H9 (cell line): ENCODE data around the gene DNAJC10. TPM values are rescaled to one million over a fixed set of nuclear protein-coding genes. Genes with fewer than 3 reads are reported as not detected.
A peak's percentile ranks its signal among the peaks of the same experiment; 100 is the strongest.
"Not testable (repeated sequence)": the region's sequence is repeated elsewhere in the genome, so short reads cannot be mapped to it uniquely, and the experiment has no call there.

ENCODE experiments used
- DNase-seq: peaks from one replicate; pipeline ENCODE4 v3.0.0-alpha.2; 2017
- H2AFZ ChIP-seq: one replicate; pipeline ENCODE4 v1.6.1; 2013; ENCODE audit warnings: mild to moderate bottlenecking, low read length, control low read depth, moderate library complexity
- H2AK5ac ChIP-seq: 2 replicates; pipeline ENCODE4 v1.6.1; 2013; ENCODE audit warnings: low read length, control low read depth, mixed read lengths; ENCODE audit not compliant: insufficient read length
- H2BK120ac ChIP-seq: one replicate; pipeline ENCODE4 v1.6.1; 2013; ENCODE audit warnings: low read depth, mild to moderate bottlenecking, low read length, control low read depth, inconsistent platforms; ENCODE audit not compliant: poor library complexity, severe bottlenecking
- H2BK12ac ChIP-seq: 2 replicates; pipeline ENCODE4 v1.6.1; 2013; ENCODE audit warnings: low read length, control low read depth, mixed read lengths, low read depth; ENCODE audit not compliant: insufficient read length
- H2BK15ac ChIP-seq: 2 replicates; pipeline ENCODE4 v1.6.1; 2013; ENCODE audit warnings: low read depth, low read length, control low read depth
- H2BK20ac ChIP-seq: one replicate; pipeline ENCODE4 v1.6.1; 2013; ENCODE audit warnings: low read depth, mild to moderate bottlenecking, low read length, control low read depth, inconsistent platforms; ENCODE audit not compliant: poor library complexity, severe bottlenecking
- H2BK5ac ChIP-seq: 2 replicates; pipeline ENCODE4 v1.6.1; 2013; ENCODE audit warnings: low read length, control low read depth, mixed read lengths; ENCODE audit not compliant: insufficient read length
- H3K14ac ChIP-seq: 2 replicates; pipeline ENCODE4 v1.6.1; 2013; ENCODE audit warnings: low read length, control low read depth; ENCODE audit not compliant: insufficient read depth
- H3K18ac ChIP-seq: 2 replicates; pipeline ENCODE4 v1.6.1; 2013; ENCODE audit warnings: low read depth, mild to moderate bottlenecking, mixed read lengths, low read length, control low read depth; ENCODE audit not compliant: insufficient read length
- H3K23ac ChIP-seq: 2 replicates; pipeline ENCODE4 v1.6.1; 2013; ENCODE audit warnings: low read length, control low read depth, mixed read lengths, low read depth; ENCODE audit not compliant: insufficient read length
- H3K23me2 ChIP-seq: 2 replicates; pipeline ENCODE4 v1.6.1; 2013; ENCODE audit warnings: low read depth, mild to moderate bottlenecking, mixed read lengths, low read length, control low read depth; ENCODE audit not compliant: insufficient read length, poor library complexity, severe bottlenecking
- H3K27ac ChIP-seq: 2 replicates; pipeline ENCODE4 v1.5.1; 2013; ENCODE audit warnings: low read length, control low read depth, mixed read lengths, low read depth; ENCODE audit not compliant: insufficient read length
- H3K27me3 ChIP-seq: 2 replicates; pipeline ENCODE4 v1.6.1; 2013; ENCODE audit warnings: low read length, control low read depth, inconsistent platforms; ENCODE audit not compliant: insufficient read depth
- H3K4ac ChIP-seq: 2 replicates; pipeline ENCODE4 v1.6.1; 2013; ENCODE audit warnings: low read depth, mild to moderate bottlenecking, control low read depth, inconsistent platforms, low read length, moderate library complexity
- H3K4me1 ChIP-seq: 2 replicates; pipeline ENCODE4 v1.6.1; 2013; ENCODE audit warnings: low read length, control low read depth, inconsistent platforms; ENCODE audit not compliant: insufficient read depth
- H3K4me2 ChIP-seq: 2 replicates; pipeline ENCODE4 v1.6.1; 2013; ENCODE audit warnings: low read length, control low read depth, mixed read lengths; ENCODE audit not compliant: insufficient read length, insufficient read depth
- H3K56ac ChIP-seq: 2 replicates; pipeline ENCODE4 v1.6.1; 2013; ENCODE audit warnings: low read depth, mild to moderate bottlenecking, mixed read lengths, low read length, control low read depth; ENCODE audit not compliant: insufficient read length
- H3K79me1 ChIP-seq: 2 replicates; pipeline ENCODE4 v1.6.1; 2013; ENCODE audit warnings: low read depth, mild to moderate bottlenecking, moderate library complexity, low read length, control low read depth, inconsistent platforms; ENCODE audit not compliant: insufficient read depth, poor library complexity, severe bottlenecking
- H3K79me2 ChIP-seq: 2 replicates; pipeline ENCODE4 v1.6.1; 2013; ENCODE audit warnings: low read length, control low read depth, inconsistent platforms; ENCODE audit not compliant: insufficient read depth
- H3K9ac ChIP-seq: 2 replicates; pipeline ENCODE4 v1.6.1; 2013; ENCODE audit warnings: low read length, control low read depth, mixed read lengths; ENCODE audit not compliant: insufficient read length; ENCODE audit errors: extremely low read depth
- H3K9me3 ChIP-seq: one replicate; pipeline ENCODE4 v1.6.1; 2013; ENCODE audit warnings: low read depth, low read length, inconsistent platforms; ENCODE audit not compliant: control insufficient read depth
- H3T11ph ChIP-seq: one replicate; pipeline ENCODE4 v1.6.1; 2013; ENCODE audit warnings: mild to moderate bottlenecking, low read length, control low read depth, inconsistent platforms
- H4K20me1 ChIP-seq: one replicate; pipeline ENCODE4 v1.6.1; 2013; ENCODE audit not compliant: control insufficient read depth, insufficient read length, insufficient read depth
- H4K5ac ChIP-seq: 2 replicates; pipeline ENCODE4 v1.6.1; 2013; ENCODE audit warnings: low read depth, mild to moderate bottlenecking, mixed read lengths, low read length, control low read depth; ENCODE audit not compliant: insufficient read length
- H4K8ac ChIP-seq: replicated peaks from 2 replicates; pipeline ENCODE4 v1.6.1; 2013; ENCODE audit warnings: low read length, control low read depth, mixed read lengths, low read depth; ENCODE audit not compliant: insufficient read length
- H4K91ac ChIP-seq: 2 replicates; pipeline ENCODE4 v1.6.1; 2013; ENCODE audit warnings: low read depth, mild to moderate bottlenecking, moderate library complexity, mixed read lengths, low read length, control low read depth; ENCODE audit not compliant: insufficient read length
- H3K27ac Mint-ChIP-seq, 3 experiments: 2 replicates in 2 of 3; 3 replicates in 1 of 3; pipeline ENCODE4 v1.8.0; 2020 to 2021; ENCODE audit warnings: mixed read lengths in 3 of 3, mild to moderate bottlenecking in 1 of 3, moderate library complexity in 1 of 3
- H3K27me3 Mint-ChIP-seq: 2 replicates; pipeline ENCODE4 v1.8.0; 2021; ENCODE audit warnings: low read depth, mild to moderate bottlenecking, moderate library complexity, mixed read lengths
- H3K36me3 Mint-ChIP-seq, 3 experiments: 2 replicates in 2 of 3; 3 replicates in 1 of 3; pipeline ENCODE4 v1.8.0; 2020 to 2021; ENCODE audit warnings: low read depth in 3 of 3, mixed read lengths in 3 of 3; ENCODE audit not compliant: insufficient read depth in 1 of 3
- H3K4me1 Mint-ChIP-seq, 2 experiments: 2 replicates each; pipeline ENCODE4 v1.8.0; 2020; ENCODE audit warnings: mixed read lengths in 2 of 2
- H3K4me3 Mint-ChIP-seq, 2 experiments: 2 replicates in 1 of 2; 3 replicates in 1 of 2; pipeline ENCODE4 v1.8.0; 2020 to 2021; ENCODE audit warnings: mild to moderate bottlenecking in 2 of 2, mixed read lengths in 2 of 2, moderate library complexity in 1 of 2
- H3K9me3 Mint-ChIP-seq, 2 experiments: 2 replicates in 1 of 2; 3 replicates in 1 of 2; pipeline ENCODE4 v1.8.0; 2020; ENCODE audit warnings: mild to moderate bottlenecking in 2 of 2, mixed read lengths in 2 of 2, moderate library complexity in 1 of 2
- whole genome bisulfite sequencing: extraction: QIAGEN DNeasy Blood & Tissue Kit; methylation state at CpG from one replicate; pipeline ENCODE4 v1.1.7; 2013; ENCODE audit warnings: missing lambda C conversion rate, low lambda C conversion rate, mixed read lengths; ENCODE audit not compliant: insufficient read length; ENCODE audit errors: extremely low coverage; 5-methylcytosine and 5-hydroxymethylcytosine counted together
- total RNA-seq: library from RNA; stranded (reverse); gene quantifications from 2 replicates; pipeline ENCODE4 v1.2.1, GENCODE V29; 2021

DNAJC10 gene
- total RNA-seq, 1 experiment from 2014 or later: 129 TPM

GRCh38 chr2:182782686-182783085 lies 66.6 kb downstream of the DNAJC10 start:
- not testable (repeated sequence) for H2BK15ac ChIP-seq, H3K23ac ChIP-seq, H3K9me3 ChIP-seq, H3K18ac ChIP-seq, H3K27me3 ChIP-seq, H2AFZ ChIP-seq, H4K5ac ChIP-seq, H4K20me1 ChIP-seq, H3K56ac ChIP-seq, H3K27ac ChIP-seq, H2AK5ac ChIP-seq, H3K79me1 ChIP-seq, H3K23me2 ChIP-seq, DNase-seq, H3K4ac ChIP-seq, H2BK12ac ChIP-seq, H3K4me1 ChIP-seq, H2BK5ac ChIP-seq, H3K79me2 ChIP-seq, H3K4me3 Mint-ChIP-seq, H3K9ac ChIP-seq, H4K91ac ChIP-seq, H3K14ac ChIP-seq, H3K4me2 ChIP-seq, H3T11ph ChIP-seq, H2BK120ac ChIP-seq, H3K9me3 Mint-ChIP-seq, H2BK20ac ChIP-seq, H3K4me1 Mint-ChIP-seq, H3K27me3 Mint-ChIP-seq, H4K8ac ChIP-seq
- H3K27ac Mint-ChIP-seq: peak overlapping the region in 1 of 3 experiments; percentile 34; a peak in 2 of 7 replicates
- no CpG with 5 or more reads among the region's 3 CpGs for WGBS
- H3K36me3 Mint-ChIP-seq: peaks cover 16 to 28% (median 25%) of the 10 kb centered on the region in 3 experiments
